HepG2 (cell line): ENCODE measurements around the gene BLMH. TPM values are rescaled to one million over a fixed set of nuclear protein-coding genes. Genes with fewer than 3 reads are reported as not detected.

ENCODE experiments used
- AHR ChIP-seq: IDR thresholded peaks from 2 replicates; pipeline ENCODE4 v1.6.1; 2018; ENCODE audit warnings: missing genetic modification reagents, missing compliant biosample characterization
- EEA1 ChIP-seq: sonication (generic); formaldehyde crosslinking; IDR thresholded peaks from 2 replicates; pipeline ENCODE4 v1.5.1; 2020; ENCODE audit warnings: mild to moderate bottlenecking, missing genetic modification reagents, borderline replicate concordance
- HNF4G ChIP-seq, 2 experiments: sonication (generic) in 1 of 2; formaldehyde crosslinking in 1 of 2; IDR thresholded peaks; 2 replicates each; pipeline versions ENCODE4 v1.4.0 to v1.6.1; 2011 to 2020; ENCODE audit warnings: borderline replicate concordance in 2 of 2, low read depth in 2 of 2, mild to moderate bottlenecking in 2 of 2, low read length in 1 of 2, missing genetic modification reagents in 1 of 2, moderate library complexity in 1 of 2
- HOXA3 ChIP-seq: sonication (generic); formaldehyde crosslinking; IDR thresholded peaks from 2 replicates; pipeline ENCODE4 v1.5.0; 2020; ENCODE audit warnings: missing genetic modification reagents
- JUNB ChIP-seq: sonication (generic); formaldehyde crosslinking; IDR thresholded peaks from 2 replicates; pipeline ENCODE4 v1.8.0; 2022; ENCODE audit warnings: missing genetic modification reagents, mild to moderate bottlenecking, borderline replicate concordance
- MAFK ChIP-seq, 2 experiments: IDR thresholded peaks in 1 of 2; conservative IDR thresholded peaks in 1 of 2; 2 replicates each; pipeline ENCODE4 v1.6.1; 2011; ENCODE audit warnings: improper control_type of control experiment in 2 of 2, low read length in 2 of 2
- MYNN ChIP-seq: sonication (generic); formaldehyde crosslinking; IDR thresholded peaks from 2 replicates; pipeline ENCODE4 v1.4.0; 2020; ENCODE audit warnings: mild to moderate bottlenecking, low read depth, missing genetic modification reagents
- NFE2L1 ChIP-seq: sonication (generic); formaldehyde crosslinking; IDR thresholded peaks from 2 replicates; pipeline ENCODE4 v1.4.0; 2020; ENCODE audit warnings: missing genetic modification reagents, mild to moderate bottlenecking, borderline replicate concordance
- SMARCE1 ChIP-seq: fragments of 450-650 bp; IDR thresholded peaks from 2 replicates; pipeline ENCODE4 v1.6.1; 2017; ENCODE audit warnings: borderline replicate concordance
- TBP ChIP-seq: sonication (generic); formaldehyde crosslinking; IDR thresholded peaks from 2 replicates; pipeline ENCODE4 v1.5.0; 2020; ENCODE audit warnings: missing genetic modification reagents
- THYN1 ChIP-seq: sonication (generic); formaldehyde crosslinking; IDR thresholded peaks from 2 replicates; pipeline ENCODE4 v1.8.1; 2023; ENCODE audit warnings: low read depth, mild to moderate bottlenecking, moderate library complexity, missing genetic modification reagents, borderline replicate concordance
- ZBTB2 ChIP-seq: sonication (generic); formaldehyde crosslinking; IDR thresholded peaks from 2 replicates; pipeline ENCODE4 v1.8.0; 2022; ENCODE audit warnings: low read depth, missing genetic modification reagents
- ZBTB44 ChIP-seq: sonication (generic); formaldehyde crosslinking; IDR thresholded peaks from 2 replicates; pipeline ENCODE4 v1.4.0; 2020; ENCODE audit warnings: missing genetic modification reagents
- ZBTB8A ChIP-seq: sonication (generic); formaldehyde crosslinking; IDR thresholded peaks from 2 replicates; pipeline ENCODE4 v1.4.0; 2020; ENCODE audit warnings: mild to moderate bottlenecking, low read depth, missing genetic modification reagents, borderline replicate concordance
- ZHX2 ChIP-seq, 2 experiments: sonication (generic) in 1 of 2; formaldehyde crosslinking in 1 of 2; IDR thresholded peaks; 2 replicates each; pipeline versions ENCODE4 v1.6.1 to v1.9.0; 2014 to 2022; ENCODE audit warnings: antibody characterized with exemption in 1 of 2, borderline replicate concordance in 1 of 2, inconsistent platforms in 1 of 2, low read depth in 1 of 2, missing genetic modification reagents in 1 of 2
- ZNF572 ChIP-seq: sonication (generic); formaldehyde crosslinking; IDR thresholded peaks from 2 replicates; pipeline ENCODE4 v1.5.1; 2020; ENCODE audit warnings: mild to moderate bottlenecking, missing genetic modification reagents
- ZNF614 ChIP-seq: IDR thresholded peaks from 2 replicates; pipeline ENCODE4 v1.6.1; 2018; ENCODE audit warnings: missing biosample characterization, missing genetic modification reagents, inconsistent platforms, borderline replicate concordance
- ZNF652 ChIP-seq: IDR thresholded peaks from 2 replicates; pipeline ENCODE4 v1.6.1; 2016; ENCODE audit warnings: low read depth, borderline replicate concordance
- ZNF660 ChIP-seq: sonication (generic); formaldehyde crosslinking; IDR thresholded peaks from 2 replicates; pipeline ENCODE4 v1.5.1; 2020; ENCODE audit warnings: mild to moderate bottlenecking, low read depth, missing genetic modification reagents, borderline replicate concordance
- polyA plus RNA-seq, 8 experiments: library from polyadenylated mRNA; depleted of rRNA in 3 of 8; stranded (reverse) in 7 of 8; unstranded in 1 of 8; fragments of >200 nt; fragmentation: Illumina TruSeq in 4 of 8; extraction: Trizol in 4 of 8; gene quantifications; 2 replicates each; pipeline versions ENCODE4 v1.2.1 to v1.2.3, GENCODE V29; 2011 to 2016; ENCODE audit warnings: low read depth in 4 of 8, missing spikeins in 1 of 8, mixed read lengths in 1 of 8; ENCODE audit not compliant: insufficient read depth in 1 of 8
- total RNA-seq, 5 experiments: library from RNA; depleted of rRNA; stranded (reverse); fragments of >200 nt; fragmentation: Illumina TruSeq; extraction: Trizol; gene quantifications; 2 replicates each; pipeline ENCODE4 v1.2.3, GENCODE V29; 2016; ENCODE audit warnings: low read depth in 1 of 5

Gene BLMH
- total and polyA plus RNA-seq, 2 of the 13 experiments (the other 11 are each of a cell fraction or from before 2014, with no cell fraction given), result 12.1 to 41.0 TPM

DNA sequence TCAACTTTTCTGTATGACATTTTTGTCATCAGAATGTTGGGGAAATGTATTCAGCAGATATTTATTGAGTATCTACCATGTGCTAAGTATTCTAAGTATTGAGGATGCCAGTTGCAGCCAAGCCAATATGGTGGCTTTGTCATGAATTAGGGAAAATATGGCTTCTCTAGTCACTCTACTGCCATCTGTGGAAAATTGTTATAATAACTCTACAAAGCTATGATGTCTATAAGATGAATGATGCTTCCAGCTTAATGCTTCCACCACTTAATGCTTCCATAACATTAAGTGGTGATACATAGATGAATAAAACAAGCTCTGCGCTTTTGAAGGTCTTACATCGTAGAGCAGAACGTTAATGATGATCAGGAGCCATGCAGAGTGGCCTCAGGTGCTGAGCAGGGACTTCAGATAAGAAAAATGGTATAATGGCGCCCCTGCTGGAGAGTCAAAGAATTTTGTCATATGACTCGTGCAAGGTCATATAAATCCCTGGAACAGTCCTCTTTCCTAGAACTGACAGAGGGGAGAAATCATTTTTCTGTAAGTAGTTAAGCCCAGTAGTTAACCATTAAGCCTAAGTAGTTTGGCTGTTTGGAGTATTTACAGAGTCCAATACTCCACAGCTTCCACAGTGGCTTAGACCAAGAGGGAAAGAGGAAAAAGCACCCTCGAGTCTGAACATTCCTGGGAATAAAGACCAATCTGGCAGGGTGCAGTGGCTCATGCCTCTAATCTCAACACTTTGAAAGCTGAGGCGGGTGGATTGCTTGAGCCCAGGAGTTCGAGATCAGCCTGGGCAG lies 44.8 kb upstream of the BLMH start (continued):
- TF ChIP-seq ZBTB2 (no peak), HNF4G (IDR thresholded peaks at IDR 0.05; ENCODE audit: borderline replicate concordance, low read depth, low read length) (peak; percentile 32; the same call in 1 of the 2 replicates), HNF4G (CRISPR knock-in tag; IDR thresholded peaks at IDR 0.05; ENCODE audit: borderline replicate concordance, low read depth) (no peak), TBP (CRISPR knock-in tag) (no peak), MYNN (no peak), EEA1 (CRISPR knock-in tag) (no peak), ZNF614 (CRISPR knock-in tag) (no peak; the same call in 1 of the 2 replicates), ZNF572 (CRISPR knock-in tag) (no peak), JUNB (no peak), ZBTB44 (CRISPR knock-in tag) (no peak), MAFK (conservative IDR thresholded peaks at IDR 0.05 in 1 of 2, IDR thresholded peaks at IDR 0.05 in 1 of 2; ENCODE audit: low read length in 2 of 2) (peak; percentile 4 to 23; a peak in 1 of 4 replicates), NFE2L1 (CRISPR knock-in tag) (no peak), THYN1 (no peak), HOXA3 (CRISPR knock-in tag) (peak; percentile 49; the same call in 1 of the 2 replicates), SMARCE1 (no peak), ZNF652 (CRISPR knock-in tag) (peak; percentile 77), ZBTB8A (CRISPR knock-in tag) (no peak), ZHX2 (IDR thresholded peaks at IDR 0.05; ENCODE audit: low read depth) (no peak), ZHX2 (CRISPR knock-in tag; IDR thresholded peaks at IDR 0.05; ENCODE audit: borderline replicate concordance) (no peak), ZNF660 (no peak), AHR (CRISPR knock-in tag) (no peak)
